AG04450 (cell line): ENCODE measurements around the gene PRSS21. TPM values are rescaled to one million over a fixed set of nuclear protein-coding genes. Genes with fewer than 3 reads are reported as not detected.

Experiments used
- CTCF ChIA-PET: fragments of 300-600, 350-600 bp; formaldehyde crosslinking; extraction: SDS; loops from one replicate; lab custom pipeline; 2022; ENCODE audit warnings: antibody characterized with exemption, inconsistent platforms; lab: Charles Lee
- POLR2A ChIA-PET: fragments of 350-600 bp; formaldehyde crosslinking; extraction: SDS; loops from one replicate; lab custom pipeline; 2021; ENCODE audit warnings: antibody characterized with exemption, inconsistent platforms; lab: Yijun Ruan, JAX
- DNase-seq: peaks from one replicate; pipeline ENCODE4 v3.0.0-alpha.2; 2011; ENCODE audit warnings: low read depth, low spot score
- H3K27ac ChIP-seq: one replicate; pipeline ENCODE4 v1.5.1; 2012; ENCODE audit warnings: low read depth, low read length, control low read depth
- H3K27me3 ChIP-seq: one replicate; pipeline ENCODE4 v1.6.0; 2012; ENCODE audit warnings: low read length; ENCODE audit not compliant: control insufficient read depth, insufficient read depth
- H3K4me3 ChIP-seq: 2 replicates; pipeline ENCODE4 v1.5.1; 2011; ENCODE audit warnings: mild to moderate bottlenecking, low read depth, low read length, control low read depth
- H3K9me3 ChIP-seq: 2 replicates; pipeline ENCODE4 v1.5.1; 2012; ENCODE audit warnings: low read length; ENCODE audit not compliant: control insufficient read depth, insufficient read depth
- CTCF ChIP-seq: IDR thresholded peaks from 2 replicates; pipeline ENCODE4 v1.5.1; 2011; ENCODE audit warnings: low read depth, low read length, control low read depth, inconsistent platforms
- polyA plus RNA-seq: library from polyadenylated mRNA; depleted of rRNA; stranded (reverse); fragments of >200 nt; gene quantifications from 2 replicates; pipeline ENCODE4 v1.2.3, GENCODE V29; 2011

The PRSS21 gene
- polyA plus RNA-seq, 1 experiment, result 0.17 TPM

- ChIA-PET POLR2A (no interaction called here), CTCF (interaction anchor here (1.4 kb wide), 1 partner anchor 33 kb away, joined by 3 read pairs; no protein-coding TSS in a partner anchor)
- DNase-seq, result no peak
- Histone ChIP-seq H3K27me3 (peaks cover 3% of the 10 kb centered on the region), H3K4me3 (no peak overlapping the region), H3K27ac (peak overlapping the region; percentile 85), H3K9me3 (no peaks in the 10 kb centered on the region; the same call in 1 of the 2 replicates)
- no peak for TF ChIP-seq CTCF
Measured at GRCh38 chr16:2834968-2835367, 17.9 kb downstream of the PRSS21 start.

GRCh38 chr16:2835638-2836493 lies 18.8 kb downstream of the PRSS21 start:
- peak; percentile 79 for DNase-seq
- ChIA-PET CTCF (interaction anchor here (1.4 kb wide), 1 partner anchor 32 kb away, joined by 3 read pairs; no protein-coding TSS in a partner anchor), POLR2A (no interaction called here)
- TF ChIP-seq CTCF, result no peak
- peak overlapping the region; percentile 85 for H3K27ac ChIP-seq
- no peaks in the 10 kb centered on the region for H3K27me3 ChIP-seq
- H3K4me3 ChIP-seq, result no peak overlapping the region
- no peaks in the 10 kb centered on the region; the same call in 1 of the 2 replicates for H3K9me3 ChIP-seq

- peaks cover 2% of the 10 kb centered on the region; the same call in 1 of the 2 replicates for H3K9me3 ChIP-seq
- no peak overlapping the region for H3K4me3 ChIP-seq
- POLR2A ChIA-PET, result no interaction called here
- H3K27me3 ChIP-seq, result no peaks in the 10 kb centered on the region
- no peak for DNase-seq
- no peak for TF ChIP-seq CTCF
- no peak overlapping the region for H3K27ac ChIP-seq
- CTCF ChIA-PET, result no interaction called here
Measured at GRCh38 chr16:2836646-2837508, 19.8 kb downstream of the PRSS21 start.

GRCh38 chr16:2838928-2839327 lies 21.9 kb downstream of the PRSS21 start:
- CTCF ChIA-PET, result interaction anchor here (0.6 to 3.8 kb wide), 24 partner anchors 9 to 89 kb away, joined by 3 to 75 read pairs (median 5); no protein-coding TSS in a partner anchor
- peaks cover 10% of the 10 kb centered on the region; the same call in 1 of the 2 replicates for H3K9me3 ChIP-seq
- DNase-seq, result peak; percentile 65
- no peaks in the 10 kb centered on the region for H3K27me3 ChIP-seq
- peak overlapping the region; percentile 21 for H3K27ac ChIP-seq
- no peak overlapping the region for H3K4me3 ChIP-seq
- POLR2A ChIA-PET, result interaction anchor here (0.7 to 2.4 kb wide), 3 partner anchors 29 to 71 kb away, joined by 4 to 23 read pairs (median 4); no protein-coding TSS in a partner anchor
- peak; percentile 96 for TF ChIP-seq CTCF
